ENCODE results near the gene PDGFRB. TPM values are rescaled to one million over a fixed set of nuclear protein-coding genes. Genes with fewer than 3 reads are reported as not detected.

PDGFRB gene
- total RNA-seq, 1 donor from 2014 or later = 341 TPM

- DNase-seq (ENCODE audit: low spot score in 2 of 2) = peak in 1 of 2 donors; percentile 44
- Histone ChIP-seq H3K4me1 (no peaks in the 10 kb centered on the region), H3K4me3 (no peak overlapping the region), H3K27ac (no peak overlapping the region), H3K9me3 (no peaks in the 10 kb centered on the region), H3K36me3 (no peaks in the 10 kb centered on the region), H3K27me3 (no peaks in the 10 kb centered on the region)
- intact Hi-C loops (cut with DNase I) = no loop called here
- TF ChIP-seq, protein P1, sequence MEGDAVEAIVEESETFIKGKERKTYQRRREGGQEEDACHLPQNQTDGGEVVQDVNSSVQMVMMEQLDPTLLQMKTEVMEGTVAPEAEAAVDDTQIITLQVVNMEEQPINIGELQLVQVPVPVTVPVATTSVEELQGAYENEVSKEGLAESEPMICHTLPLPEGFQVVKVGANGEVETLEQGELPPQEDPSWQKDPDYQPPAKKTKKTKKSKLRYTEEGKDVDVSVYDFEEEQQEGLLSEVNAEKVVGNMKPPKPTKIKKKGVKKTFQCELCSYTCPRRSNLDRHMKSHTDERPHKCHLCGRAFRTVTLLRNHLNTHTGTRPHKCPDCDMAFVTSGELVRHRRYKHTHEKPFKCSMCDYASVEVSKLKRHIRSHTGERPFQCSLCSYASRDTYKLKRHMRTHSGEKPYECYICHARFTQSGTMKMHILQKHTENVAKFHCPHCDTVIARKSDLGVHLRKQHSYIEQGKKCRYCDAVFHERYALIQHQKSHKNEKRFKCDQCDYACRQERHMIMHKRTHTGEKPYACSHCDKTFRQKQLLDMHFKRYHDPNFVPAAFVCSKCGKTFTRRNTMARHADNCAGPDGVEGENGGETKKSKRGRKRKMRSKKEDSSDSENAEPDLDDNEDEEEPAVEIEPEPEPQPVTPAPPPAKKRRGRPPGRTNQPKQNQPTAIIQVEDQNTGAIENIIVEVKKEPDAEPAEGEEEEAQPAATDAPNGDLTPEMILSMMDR (IDR thresholded peaks at IDR 0.05) = no peak
Measured at GRCh38 chr5:150080696-150081435, 74.8 kb downstream of the PDGFRB start.

DNA sequence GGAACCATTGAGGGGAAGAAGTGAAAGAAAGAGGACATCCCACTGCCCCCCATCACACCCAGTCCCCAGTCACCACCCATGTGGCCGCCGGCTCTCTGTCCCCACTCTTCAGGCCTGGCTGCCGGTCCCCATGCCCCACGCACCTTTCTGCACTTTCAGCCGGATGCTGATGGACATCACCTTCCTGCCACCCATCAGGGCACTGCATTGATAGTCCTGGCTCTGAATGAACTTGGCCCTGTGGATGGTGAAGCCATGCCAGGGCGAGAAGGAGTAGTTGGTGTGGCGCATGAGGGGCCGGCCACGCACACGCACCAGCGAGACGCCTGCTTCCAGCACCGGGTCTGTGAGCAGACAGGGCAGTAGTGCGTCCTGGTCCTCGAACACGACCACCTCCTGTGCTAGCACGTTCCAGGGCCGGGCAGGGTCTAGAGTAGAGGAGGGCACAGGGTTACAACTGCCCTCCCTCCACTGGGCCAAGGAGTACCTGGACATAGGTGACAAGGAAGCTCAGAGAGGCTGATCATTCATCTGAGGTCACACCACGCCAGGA, 75.7 kb downstream of the PDGFRB start:
- intact Hi-C loops (cut with DNase I) = no loop called here
- TF ChIP-seq, protein P1 (IDR thresholded peaks at IDR 0.05) = no peak
- H3K36me3 ChIP-seq = no peaks in the 10 kb centered on the region
- peak in 1 of 2 donors; percentile 50 for DNase-seq (ENCODE audit: low spot score in 2 of 2)
- H3K27ac ChIP-seq = no peak overlapping the region
- H3K4me1 ChIP-seq = no peaks in the 10 kb centered on the region
- no peaks in the 10 kb centered on the region for H3K27me3 ChIP-seq
- no peaks in the 10 kb centered on the region for H3K9me3 ChIP-seq
- no peak overlapping the region for H3K4me3 ChIP-seq

- peak in 1 of 2 donors; percentile 57 for DNase-seq (ENCODE audit: low spot score in 2 of 2)
- TF ChIP-seq, protein P1 (IDR thresholded peaks at IDR 0.05) = no peak
- no peaks in the 10 kb centered on the region for H3K9me3 ChIP-seq
- no peaks in the 10 kb centered on the region for H3K27me3 ChIP-seq
- H3K4me1 ChIP-seq = no peaks in the 10 kb centered on the region
- intact Hi-C loops (cut with DNase I) = no loop called here
- H3K27ac ChIP-seq = no peak overlapping the region
- no peaks in the 10 kb centered on the region for H3K36me3 ChIP-seq
- no peak overlapping the region for H3K4me3 ChIP-seq
Measured at GRCh38 chr5:150078802-150079689, 76.6 kb downstream of the PDGFRB start.

GRCh38 chr5:150077996-150078801, 77.4 kb downstream of the PDGFRB start:
- peak in 1 of 2 donors; percentile 45 for DNase-seq (ENCODE audit: low spot score in 2 of 2)
- Histone ChIP-seq H3K4me1 (no peaks in the 10 kb centered on the region), H3K4me3 (no peak overlapping the region), H3K27ac (no peak overlapping the region), H3K9me3 (no peaks in the 10 kb centered on the region), H3K27me3 (no peaks in the 10 kb centered on the region), H3K36me3 (no peaks in the 10 kb centered on the region)
- TF ChIP-seq, protein P1 (IDR thresholded peaks at IDR 0.05) = no peak
- intact Hi-C loops (cut with DNase I) = no loop called here

- H3K9me3 ChIP-seq = no peaks in the 10 kb centered on the region
- H3K27me3 ChIP-seq = no peaks in the 10 kb centered on the region
- H3K4me1 ChIP-seq = no peaks in the 10 kb centered on the region
- H3K4me3 ChIP-seq = no peak overlapping the region
- H3K27ac ChIP-seq = no peak overlapping the region
- intact Hi-C loops (cut with DNase I) = no loop called here
- H3K36me3 ChIP-seq = no peaks in the 10 kb centered on the region
- DNase-seq (ENCODE audit: low spot score in 2 of 2) = no peak
- TF ChIP-seq, protein P1 (IDR thresholded peaks at IDR 0.05) = no peak
Measured at GRCh38 chr5:150077060-150077459, 78.6 kb downstream of the PDGFRB start.

Data from ascending aorta (tissue), 2 donors.